Measurements from ENCODE around the gene CATSPERE. TPM values are rescaled to one million over a fixed set of nuclear protein-coding genes. Genes with fewer than 3 reads are reported as not detected.
A peak's percentile ranks its signal among the peaks of the same experiment; 100 is the strongest.

Gene CATSPERE
- total and polyA plus RNA-seq, 2 of the 8 experiments (the other 6 are each of a cell fraction or from before 2014, with no cell fraction given), result 0.05 to 0.45 TPM

- DNase-seq (ENCODE audit: low read depth in 1 of 2, low spot score in 2 of 2), result no peak
- Histone ChIP-seq H2BK20ac (ENCODE audit: low read length) (no peak overlapping the region), H3K4me2 (ENCODE audit: insufficient read depth in 1 of 2, low read depth in 2 of 2, low read length in 2 of 2) (no peak overlapping the region; a peak in 1 of 4 replicates), H3K9ac (replicated peaks in 1 of 4; ENCODE audit: extremely low read depth in 1 of 4, low read depth in 3 of 4, low read length in 3 of 4) (no peak overlapping the region), H3K4me1 (replicated peaks in 1 of 4; ENCODE audit: control insufficient read depth in 3 of 4, insufficient read depth in 4 of 4, low read length in 3 of 4) (peaks cover 0 to 14% (median 10%) of the 10 kb centered on the region in 4 experiments; a peak in 6 of 7 replicates), H3K4ac (replicated peaks; ENCODE audit: insufficient read length, low read depth, low read length) (no peak overlapping the region), H3K23ac (ENCODE audit: insufficient read length) (no peak overlapping the region), H4K8ac (ENCODE audit: extremely low read depth, insufficient read depth, low read length) (no peak overlapping the region), H4K91ac (replicated peaks; ENCODE audit: insufficient read length, low read length) (no peak overlapping the region), H3K56ac (replicated peaks; ENCODE audit: insufficient read length, low read depth, low read length) (no peak overlapping the region), H3K18ac (ENCODE audit: extremely low read depth, low read length) (no peak overlapping the region), H3K4me3 (ENCODE audit: extremely low read depth in 1 of 4, insufficient read depth in 2 of 4, low read depth in 3 of 4, low read length in 4 of 4) (no peak overlapping the region), H3K79me1 (ENCODE audit: low read depth, low read length) (no peaks in the 10 kb centered on the region), H3K79me2 (ENCODE audit: control insufficient read depth in 1 of 2, insufficient read depth in 2 of 2, low read length in 2 of 2) (no peaks in the 10 kb centered on the region), H2BK120ac (replicated peaks; ENCODE audit: low read depth, low read length) (no peak overlapping the region), H3K27ac (ENCODE audit: low read depth, low read length) (no peak overlapping the region), H2BK5ac (ENCODE audit: low read depth, low read length) (no peak overlapping the region), H3K23me2 (ENCODE audit: low read depth, low read length) (0 out of 2 replicates have a peak, but pooled peaks cover 2% of the 10 kb centered on the region), H2BK15ac (ENCODE audit: low read length) (no peak overlapping the region), H3K9me3 (ENCODE audit: insufficient read depth in 2 of 2, low read depth in 1 of 2, low read length in 1 of 2) (peaks cover 4 to 9% of the 10 kb centered on the region in 2 experiments; a peak in 2 of 4 replicates), H4K20me1 (replicated peaks in 1 of 2; ENCODE audit: control insufficient read depth in 1 of 2, insufficient read depth in 2 of 2, low read length in 2 of 2) (no peaks in the 10 kb centered on the region), H2AFZ (ENCODE audit: low read length) (peak overlapping the region; percentile 66; the same call in 1 of the 2 replicates), H3K27me3 (replicated peaks in 1 of 4; ENCODE audit: control insufficient read depth in 3 of 4, extremely low read depth in 1 of 4, insufficient read depth in 3 of 4, low read length in 3 of 4) (no peaks in the 10 kb centered on the region), H3K36me3 (ENCODE audit: control insufficient read depth in 2 of 4, insufficient read depth in 4 of 4, low read length in 3 of 4) (0 out of 8 replicates have a peak, but pooled peaks cover 0 to 2% (median 0%) of the 10 kb centered on the region in 4 experiments), H2AK5ac (ENCODE audit: low read depth, low read length) (no peak overlapping the region), H3K14ac (ENCODE audit: insufficient read length) (no peak overlapping the region), H4K5ac (ENCODE audit: insufficient read length, low read depth, low read length) (no peak overlapping the region), H2BK12ac (ENCODE audit: low read depth, low read length) (no peak overlapping the region)
- POLR2A ChIA-PET (ENCODE audit: partially characterized antibody), result interaction anchor here (0.7 to 1.0 kb wide), 3 partner anchors 8 to 82 kb away, joined by 3 to 5 read pairs (median 3); no protein-coding TSS in a partner anchor
- CTCF ChIA-PET (ENCODE audit: partially characterized antibody), result interaction anchor here (1.0 to 3.1 kb wide), 5 partner anchors 10 to 148 kb away, joined by 3 to 8 read pairs (median 5); no protein-coding TSS in a partner anchor
- WGBS, 2 experiments (ENCODE audit: extremely low coverage in 1 of 2, insufficient coverage in 1 of 2, insufficient read length in 1 of 2, insufficient replicate concordance in 2 of 2, low coverage in 1 of 2, low lambda C conversion rate in 2 of 2, missing lambda C conversion rate in 1 of 2), result 77% methylated on average over 6 of the region's 6 CpGs; no CpG with 5 or more reads in 1 of the 2 experiments
- TF ChIP-seq MAFK (IDR thresholded peaks at IDR 0.05; ENCODE audit: low read depth, low read length), result no peak
- peak; percentile 24; the same call in 1 of the 2 replicates for TF ChIP-seq MAX (IDR thresholded peaks at IDR 0.05)
- no peak for TF ChIP-seq SUZ12 (IDR thresholded peaks at IDR 0.05; ENCODE audit: low read length)
- TF ChIP-seq GABPA (IDR thresholded peaks at IDR 0.05; ENCODE audit: borderline replicate concordance, insufficient read depth, low read length), result peak; percentile 53; the same call in 1 of the 2 replicates
- TF ChIP-seq USF2 (IDR thresholded peaks at IDR 0.05; ENCODE audit: low read length), result no peak
- peak; percentile 79; the same call in 1 of the 2 replicates for TF ChIP-seq E2F6 (IDR thresholded peaks at IDR 0.05)
- 0 out of 2 replicates have a peak, but pooled peaks have one; percentile 38 for TF ChIP-seq TEAD4 (IDR thresholded peaks at IDR 0.05; ENCODE audit: low read depth, low read length)
- FAIRE-seq, result no peak
Measured at GRCh38 chr1:244647819-244648218, 186.7 kb downstream of the CATSPERE start.
